Epidermal melanocyte (primary cell): Measurements from ENCODE around the gene TSPAN7.

ENCODE experiments used
- DNase-seq: peaks from one replicate; pipeline ENCODE4 v3.0.0; 2011; ENCODE audit warnings: low spot score; ENCODE audit not compliant: insufficient read length

Gene TSPAN7

GRCh38 chrX:38561126-38561868, at the start of gene TSPAN7:
Gene TSPAN7, plus strand, starts transcription at chrX:38561542. Its CDS starts 5 bp downstream, at chrX:38561547.
- no peak for DNase-seq

- no peak for DNase-seq
Measured at GRCh38 chrX:38513112-38513742, 48.1 kb upstream of the TSPAN7 start.

GRCh38 chrX:38514016-38514854, 47.1 kb upstream of the TSPAN7 start:
- no peak for DNase-seq

GRCh38 chrX:38515291-38515690, 46.1 kb upstream of the TSPAN7 start:
- no peak for DNase-seq

GRCh38 chrX:38516196-38516774, 45.1 kb upstream of the TSPAN7 start:
- DNase-seq: no peak

- DNase-seq: no peak
Measured at GRCh38 chrX:38519651-38520050, 41.7 kb upstream of the TSPAN7 start.

- DNase-seq: no peak
Measured at GRCh38 chrX:38538134-38538533, 23.2 kb upstream of the TSPAN7 start.

GRCh38 chrX:38539748-38540147, 21.6 kb upstream of the TSPAN7 start:
- no peak for DNase-seq

GRCh38 chrX:38548508-38548907, 12.8 kb upstream of the TSPAN7 start:
- DNase-seq: no peak

- DNase-seq: no peak
Measured at GRCh38 chrX:38552721-38553120, 8.6 kb upstream of the TSPAN7 start.

- no peak for DNase-seq
Measured at GRCh38 chrX:38558686-38559085, 2.7 kb upstream of the TSPAN7 start.

- no peak for DNase-seq
Measured at GRCh38 chrX:38560776-38561125, 591 bp upstream of the TSPAN7 start.

- no peak for DNase-seq
Measured at GRCh38 chrX:38561951-38562719, 793 bp downstream of the TSPAN7 start.

- no peak for DNase-seq
Measured at GRCh38 chrX:38563030-38563429, 1.7 kb downstream of the TSPAN7 start.

- DNase-seq: no peak
Measured at GRCh38 chrX:38570396-38570795, 9.1 kb downstream of the TSPAN7 start.

- DNase-seq: no peak
Measured at GRCh38 chrX:38571058-38571457, 9.7 kb downstream of the TSPAN7 start.

GRCh38 chrX:38574858-38575257, 13.5 kb downstream of the TSPAN7 start:
- DNase-seq: no peak

GRCh38 chrX:38575888-38576287, 14.5 kb downstream of the TSPAN7 start:
- DNase-seq: no peak

- no peak for DNase-seq
Measured at GRCh38 chrX:38577738-38578137, 16.4 kb downstream of the TSPAN7 start.

GRCh38 chrX:38578167-38578566, 16.8 kb downstream of the TSPAN7 start:
- DNase-seq: no peak

GRCh38 chrX:38583181-38583580, 21.8 kb downstream of the TSPAN7 start:
- no peak for DNase-seq
